ENCODE measurements around the gene WDR55. TPM values are rescaled to one million over a fixed set of nuclear protein-coding genes. Genes with fewer than 3 reads are reported as not detected.
A peak's percentile ranks its signal among the peaks of the same experiment; 100 is the strongest.
"Not testable (repeated sequence)": the region's sequence is repeated elsewhere in the genome, so short reads cannot be mapped to it uniquely, and the experiment has no call there.

WDR55 gene
- total RNA-seq, 2 donors from 2014 or later = 38.2 to 46.3 TPM

DNA sequence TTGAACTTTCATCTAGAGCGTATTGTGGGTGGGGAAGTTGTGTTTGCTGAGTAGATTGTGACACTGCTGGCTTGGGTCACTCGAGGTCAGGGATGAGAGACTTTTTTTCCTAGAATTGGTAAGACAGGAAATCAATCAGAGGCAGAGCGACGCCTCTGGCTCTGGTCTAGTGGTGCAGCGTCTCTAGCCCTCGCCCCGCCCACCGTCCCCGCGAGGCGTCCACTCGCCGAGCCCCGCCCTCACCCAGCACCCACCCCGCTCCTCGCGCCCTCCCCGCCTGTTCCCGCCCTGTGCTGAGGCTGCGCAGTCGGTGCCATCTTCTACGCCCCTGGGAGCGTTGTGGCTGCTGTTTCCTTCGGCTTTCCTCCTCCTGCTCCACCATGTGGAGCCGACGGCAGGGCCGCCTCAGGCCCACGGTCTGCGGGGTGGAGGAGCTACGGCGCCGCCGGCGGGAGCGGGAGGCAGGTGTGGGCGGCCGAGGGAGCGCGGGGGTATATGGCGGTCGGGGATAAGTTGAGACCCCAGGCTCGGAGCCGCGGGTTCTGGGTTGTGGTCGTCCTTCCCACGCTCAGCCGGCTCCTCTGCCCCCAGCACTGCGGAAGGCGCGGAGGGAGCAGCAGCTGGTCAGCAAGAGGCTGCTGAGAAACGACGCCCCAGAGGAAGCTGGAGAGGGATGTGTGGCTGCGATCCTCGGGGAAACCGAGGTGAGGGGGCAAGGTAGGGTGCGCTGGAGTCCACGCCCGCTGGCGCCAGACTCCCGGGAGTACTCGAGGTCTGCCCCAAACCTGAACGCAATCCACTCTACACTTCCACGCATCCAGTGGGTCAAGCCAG lies 25.3 kb upstream of the WDR55 start, which contains the start of gene TMCO6:
Gene TMCO6, plus strand, starts transcription at position 304 of the 834 bp plus-strand sequence. Its CDS starts 77 bp downstream, at position 381.
- ATAC-seq (peak; percentile 95), DNase-seq (peak; percentile 98 to 99)
- intact Hi-C loops (cut with DNase I, micrococcal nuclease) = loop anchor here (5.0 to 10.0 kb wide), 2 partner anchors 65 to 237 kb away; partner anchors contain the start of gene ANKHD1 (in 1 of the 2)

- intact Hi-C loops (cut with DNase I, micrococcal nuclease) = loop anchor here in 1 of 2 donors (5.0 kb wide), 1 partner anchor 94 kb away; the partner anchor contains the start of gene EIF4EBP3
- DNase-seq = no peak
These were observed 23.0 kb upstream of the WDR55 start for GRCh38 chr5:140641716-140642115.

DNA sequence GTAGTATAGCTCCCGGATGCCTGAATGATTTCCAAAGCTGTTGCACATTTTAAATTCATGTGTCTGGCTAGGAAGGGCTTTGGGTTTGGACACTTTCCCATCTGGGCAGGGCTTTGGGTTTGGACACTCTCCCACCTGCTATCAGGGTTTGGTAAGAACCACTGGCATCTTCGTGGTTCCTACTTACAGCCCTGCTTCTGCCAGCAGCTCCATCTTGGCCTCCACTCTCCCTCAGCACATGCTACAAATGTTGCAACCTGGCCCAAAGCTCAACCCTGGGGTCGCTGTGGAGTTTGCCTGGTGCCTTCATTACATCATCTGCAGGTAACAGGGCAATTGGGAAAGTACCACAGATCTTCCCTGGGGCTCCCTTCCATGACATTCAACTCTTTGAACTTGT lies 22.0 kb upstream of the WDR55 start:
- DNase-seq (no peak), ATAC-seq (no peak)
- intact Hi-C loops (cut with DNase I, micrococcal nuclease) = loop anchor here in 1 of 2 donors (5.0 kb wide), 1 partner anchor 95 kb away; the partner anchor contains the start of gene EIF4EBP3

More at GRCh38 chr5:140641716-140642115, 23.0 kb upstream of the WDR55 start:
- ATAC-seq = no peak

DNA sequence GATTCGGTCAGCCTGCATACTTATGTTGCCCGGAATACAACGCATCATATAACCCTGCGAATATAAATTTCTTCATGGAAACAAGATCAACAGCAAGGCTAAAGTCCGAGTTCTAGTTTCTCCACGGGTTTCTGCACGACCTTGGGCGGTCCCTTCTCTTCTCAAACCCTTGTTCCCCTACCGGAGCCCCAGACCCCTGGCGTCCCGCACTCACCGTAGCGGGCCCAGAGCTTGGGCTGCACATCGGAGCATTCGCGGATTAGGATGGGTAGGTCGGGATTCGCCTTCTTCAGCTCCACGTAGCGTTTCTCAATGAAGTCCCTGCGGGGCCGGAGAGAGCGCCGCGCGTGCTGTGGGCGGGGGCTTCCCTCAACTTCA lies 17.7 kb upstream of the WDR55 start:
- ATAC-seq (peak; percentile 28), DNase-seq (no peak)
- intact Hi-C loops (cut with DNase I, micrococcal nuclease) = no loop called here

DNA sequence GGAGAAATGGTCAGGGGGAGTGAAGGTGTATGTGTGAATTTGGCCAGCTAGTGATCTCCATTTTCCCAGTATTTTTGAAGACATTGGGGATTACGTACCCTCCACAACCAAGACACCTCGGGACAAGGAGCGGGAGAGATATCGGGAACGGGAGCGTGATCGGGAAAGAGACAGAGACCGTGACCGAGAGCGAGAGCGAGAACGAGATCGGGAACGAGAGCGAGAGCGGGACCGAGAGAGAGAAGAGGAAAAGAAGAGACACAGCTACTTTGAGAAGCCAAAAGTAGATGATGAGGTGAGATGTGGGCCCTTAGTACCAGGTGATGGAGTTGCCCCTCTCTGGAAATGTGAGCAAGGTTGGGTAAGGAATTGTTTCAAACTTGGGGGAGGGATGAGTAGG lies 5.8 kb upstream of the WDR55 start:
- DNase-seq (no peak), ATAC-seq (no peak)
- intact Hi-C loops (cut with DNase I, micrococcal nuclease) = no loop called here

DNA sequence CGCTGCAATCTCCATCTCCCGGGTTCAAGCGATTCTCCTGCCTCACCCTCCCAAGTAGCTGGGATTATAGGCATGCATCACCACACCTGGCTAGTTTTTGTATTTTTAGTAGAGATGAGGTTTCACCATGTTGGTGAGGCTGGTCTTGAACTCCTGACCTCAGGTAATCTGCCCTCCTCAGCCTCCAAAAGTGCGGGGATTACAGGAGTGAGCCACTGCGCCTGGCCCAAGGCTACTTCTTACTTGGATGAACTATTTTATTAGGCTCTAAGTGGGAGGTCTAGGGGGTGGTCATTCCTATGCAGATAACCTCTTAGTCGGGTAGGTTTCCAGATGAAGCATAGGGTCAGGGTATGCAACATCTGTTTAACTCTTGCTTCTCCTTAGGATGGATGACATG lies 4.3 kb upstream of the WDR55 start:
- intact Hi-C loops (cut with DNase I, micrococcal nuclease); ATAC-seq; DNase-seq: not testable (repeated sequence)

GRCh38 chr5:140664030-140664358 lies 710 bp upstream of the WDR55 start:
- DNase-seq = peak in 1 of 2 donors; percentile 38
- ATAC-seq = peak; percentile 29

DNA sequence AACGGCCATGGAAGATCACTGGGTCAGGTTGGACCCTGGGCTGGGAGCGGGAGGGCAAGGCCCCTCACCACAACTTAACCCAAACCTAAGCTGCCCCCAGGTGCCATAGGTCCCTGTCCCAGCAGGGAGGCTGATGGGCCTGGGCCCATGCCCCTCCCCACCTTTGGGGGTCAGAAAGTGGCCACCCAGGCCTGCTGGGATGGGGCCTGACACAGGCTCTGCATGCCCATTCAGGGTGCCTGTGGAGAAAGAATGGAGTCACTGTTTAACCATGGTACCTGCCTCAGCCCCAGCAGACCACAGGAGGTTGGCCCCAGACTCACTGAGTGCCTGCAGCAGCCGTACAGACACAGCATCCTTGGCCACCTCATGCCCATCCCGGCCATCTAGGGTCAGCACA lies 6.3 kb downstream of the WDR55 start:
- intact Hi-C loops (cut with DNase I, micrococcal nuclease) = not testable (repeated sequence)
- ATAC-seq = peak; percentile 2

More at GRCh38 chr5:140664030-140664358, 710 bp upstream of the WDR55 start:
- intact Hi-C loops (cut with DNase I, micrococcal nuclease) = no loop called here

DNA sequence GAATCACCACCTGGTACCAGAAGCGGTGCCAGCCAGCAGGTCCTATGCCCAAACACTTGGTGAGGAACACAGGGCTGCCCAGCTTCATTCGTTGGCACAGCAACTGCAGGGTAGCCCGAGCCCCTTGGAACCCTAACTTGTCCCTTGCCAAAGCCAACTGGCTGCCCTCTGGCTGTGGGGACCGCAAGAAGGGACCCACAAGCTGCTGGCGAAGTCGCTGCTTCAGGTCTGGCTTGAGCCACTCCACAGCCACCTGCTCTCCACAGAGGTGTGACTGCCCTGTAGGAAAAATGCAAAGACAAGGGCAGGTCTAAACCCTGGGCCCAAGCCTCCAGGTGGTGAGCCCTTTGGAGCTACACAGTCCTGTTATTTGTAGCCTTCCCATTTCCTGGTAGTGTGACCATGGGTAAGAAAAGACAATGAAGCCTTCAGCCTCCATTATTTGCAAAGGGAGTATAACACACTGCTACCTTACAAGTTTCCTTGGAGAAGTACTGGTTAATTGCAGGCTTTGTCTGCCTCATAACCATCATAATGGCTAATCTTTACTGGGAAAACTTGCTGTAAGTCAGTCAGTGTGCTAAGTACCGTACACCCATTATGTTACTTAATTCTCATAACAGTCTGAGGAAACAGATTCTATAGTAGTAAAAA lies 6.9 kb downstream of the WDR55 start:
- intact Hi-C loops (cut with DNase I, micrococcal nuclease) = no loop called here
- ATAC-seq (peak; percentile 81), DNase-seq (peak in 1 of 2 donors; percentile 18)

More for the DNA sequence above, 6.3 kb downstream of the WDR55 start:
- DNase-seq = not testable (repeated sequence)

GRCh38 chr5:140672455-140673186 lies 7.9 kb downstream of the WDR55 start:
- ATAC-seq = peak; percentile 38
- DNase-seq = peak; percentile 41 to 60
- intact Hi-C loops (cut with DNase I, micrococcal nuclease) = no loop called here

DNA sequence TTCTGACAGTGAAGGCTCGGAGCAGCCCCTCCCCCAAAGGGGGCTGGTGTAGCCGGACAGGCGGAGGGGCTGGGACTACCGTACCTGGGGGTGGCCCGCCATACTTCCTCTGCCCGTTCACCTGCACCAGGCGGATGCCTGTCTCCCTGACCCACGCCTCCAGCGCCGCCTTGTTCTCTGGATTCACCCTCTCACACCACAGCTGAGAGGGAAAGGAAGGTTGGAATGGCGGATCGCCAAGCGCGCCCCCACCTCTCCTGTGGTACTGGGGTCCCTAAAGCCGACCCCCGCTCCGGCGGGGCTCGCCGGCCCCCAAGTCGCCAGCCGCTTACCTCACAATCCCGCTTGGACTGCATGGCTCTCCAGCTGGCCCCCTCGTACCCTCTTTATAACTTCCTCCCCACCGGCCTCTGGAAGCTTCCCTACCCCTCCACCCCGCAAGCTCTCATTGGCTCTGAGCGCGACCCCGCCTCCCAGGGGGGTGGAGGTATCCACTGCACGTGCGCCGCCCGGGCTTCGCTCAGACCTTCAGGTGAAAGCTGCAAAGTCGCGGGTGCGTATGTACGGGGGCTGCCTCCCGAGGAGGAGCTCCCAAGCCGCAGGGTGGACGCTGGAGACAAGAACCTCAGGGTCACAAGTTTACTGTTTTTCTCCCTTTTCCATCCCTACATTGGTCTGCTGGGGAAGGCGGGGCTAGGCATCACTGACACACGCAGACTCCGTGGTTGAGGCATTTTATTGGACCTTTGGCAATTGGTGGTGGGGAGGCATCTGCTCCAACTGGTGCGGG lies 8.7 kb downstream of the WDR55 start, which contains the start of gene DND1:
Gene DND1, minus strand, starts transcription at position 390 of the 790 bp plus-strand sequence. Its CDS starts 34 bp downstream, at position 356.
- ATAC-seq (no peak), DNase-seq (no peak)
- intact Hi-C loops (cut with DNase I, micrococcal nuclease) = no loop called here

DNA sequence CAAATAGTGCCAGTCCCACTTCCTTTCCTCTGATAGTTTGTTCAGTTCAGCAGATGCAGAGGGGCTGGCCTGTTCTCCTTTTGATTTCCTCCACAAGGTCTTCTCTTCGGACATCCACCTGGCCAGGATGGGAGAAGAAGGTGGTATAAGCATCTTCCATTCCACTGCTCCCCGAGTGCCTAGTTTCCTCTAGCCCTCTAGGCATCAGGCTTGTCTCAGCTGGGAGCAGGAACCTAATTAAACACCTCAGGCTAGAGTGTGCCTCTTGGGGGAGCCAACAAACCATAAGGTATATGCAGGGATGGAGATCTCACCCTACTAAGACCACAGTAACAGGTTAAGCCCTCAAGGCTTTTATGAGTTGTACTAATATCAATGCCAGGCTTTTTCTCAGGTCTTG lies 9.5 kb downstream of the WDR55 start:
- ATAC-seq = no peak
- no peak for DNase-seq
- intact Hi-C loops (cut with DNase I, micrococcal nuclease) = no loop called here

- intact Hi-C loops (cut with DNase I, micrococcal nuclease) = no loop called here
- DNase-seq (no peak), ATAC-seq (no peak)
These were observed 9.9 kb downstream of the WDR55 start for GRCh38 chr5:140674629-140675028.

DNA sequence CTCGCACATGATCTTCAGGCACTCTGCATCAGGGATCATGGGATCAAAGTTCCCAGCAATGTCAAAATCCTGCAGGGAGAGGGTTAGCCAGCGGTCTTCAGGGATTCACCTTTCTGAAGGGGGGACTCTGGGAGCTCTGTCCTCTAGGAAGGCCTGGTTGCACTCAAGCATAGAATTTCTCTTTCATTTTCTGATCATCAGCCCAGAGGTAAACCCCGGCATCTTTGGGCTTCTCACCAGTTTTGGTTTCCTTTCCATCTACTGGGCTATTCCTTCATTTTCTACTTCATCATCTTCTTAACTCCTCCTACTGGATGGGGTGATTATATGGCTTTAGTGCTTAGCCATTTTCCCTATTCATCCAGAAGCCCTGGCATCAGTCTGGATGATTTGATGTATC lies 13.2 kb downstream of the WDR55 start:
- intact Hi-C loops (cut with DNase I, micrococcal nuclease) = no loop called here
- no peak for ATAC-seq

DNA sequence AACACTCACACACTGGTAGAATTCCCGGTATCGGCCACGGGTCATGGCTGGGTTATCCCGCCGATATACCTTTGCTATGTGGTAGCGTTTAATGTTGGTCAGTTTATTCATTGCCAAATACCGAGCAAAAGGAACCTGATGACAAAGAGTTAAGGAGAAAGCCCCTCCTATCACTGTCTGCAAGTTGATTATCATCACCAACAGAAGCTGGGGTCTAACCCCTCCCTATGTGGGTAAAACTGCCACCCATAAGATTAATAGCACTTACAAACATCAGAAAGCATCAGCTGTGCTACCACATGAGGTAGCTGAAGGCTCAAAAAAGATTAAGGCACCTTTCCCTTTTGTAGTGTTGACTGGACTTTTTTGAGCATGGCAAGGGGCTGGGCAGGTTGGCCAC lies 14.3 kb downstream of the WDR55 start:
- ATAC-seq (no peak), DNase-seq (no peak)
- intact Hi-C loops (cut with DNase I, micrococcal nuclease) = no loop called here

More for the DNA sequence above, 13.2 kb downstream of the WDR55 start:
- DNase-seq = no peak

DNA sequence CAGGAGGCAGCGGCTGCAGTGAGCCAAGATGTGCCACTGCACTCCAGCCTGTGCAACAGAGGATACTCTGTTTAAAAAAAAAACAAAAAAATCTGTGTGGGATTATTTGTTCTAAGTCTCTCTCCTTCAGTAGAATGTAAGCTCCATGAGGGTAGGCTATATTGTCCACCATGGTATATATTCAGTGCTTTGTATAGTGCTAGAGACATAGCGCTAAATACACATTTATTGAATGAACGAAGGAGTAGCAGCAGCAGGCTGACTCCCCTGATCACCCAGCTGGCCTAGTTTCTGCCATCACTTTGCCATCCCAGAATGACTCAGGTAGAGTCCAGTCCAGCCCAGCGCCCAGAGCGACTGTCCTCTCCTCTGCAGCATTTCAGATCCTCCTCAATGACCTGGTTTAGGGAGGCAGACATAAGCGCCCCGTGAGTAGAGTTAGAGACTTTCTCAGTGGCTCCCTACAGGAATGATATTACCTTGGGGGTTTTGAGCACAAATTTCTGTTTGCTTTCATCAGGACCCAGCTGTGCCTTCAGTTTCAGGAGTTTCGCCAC lies 25.8 kb downstream of the WDR55 start:
- intact Hi-C loops (cut with DNase I, micrococcal nuclease) = no loop called here
- DNase-seq = no peak
- peak; percentile 13 for ATAC-seq

DNA sequence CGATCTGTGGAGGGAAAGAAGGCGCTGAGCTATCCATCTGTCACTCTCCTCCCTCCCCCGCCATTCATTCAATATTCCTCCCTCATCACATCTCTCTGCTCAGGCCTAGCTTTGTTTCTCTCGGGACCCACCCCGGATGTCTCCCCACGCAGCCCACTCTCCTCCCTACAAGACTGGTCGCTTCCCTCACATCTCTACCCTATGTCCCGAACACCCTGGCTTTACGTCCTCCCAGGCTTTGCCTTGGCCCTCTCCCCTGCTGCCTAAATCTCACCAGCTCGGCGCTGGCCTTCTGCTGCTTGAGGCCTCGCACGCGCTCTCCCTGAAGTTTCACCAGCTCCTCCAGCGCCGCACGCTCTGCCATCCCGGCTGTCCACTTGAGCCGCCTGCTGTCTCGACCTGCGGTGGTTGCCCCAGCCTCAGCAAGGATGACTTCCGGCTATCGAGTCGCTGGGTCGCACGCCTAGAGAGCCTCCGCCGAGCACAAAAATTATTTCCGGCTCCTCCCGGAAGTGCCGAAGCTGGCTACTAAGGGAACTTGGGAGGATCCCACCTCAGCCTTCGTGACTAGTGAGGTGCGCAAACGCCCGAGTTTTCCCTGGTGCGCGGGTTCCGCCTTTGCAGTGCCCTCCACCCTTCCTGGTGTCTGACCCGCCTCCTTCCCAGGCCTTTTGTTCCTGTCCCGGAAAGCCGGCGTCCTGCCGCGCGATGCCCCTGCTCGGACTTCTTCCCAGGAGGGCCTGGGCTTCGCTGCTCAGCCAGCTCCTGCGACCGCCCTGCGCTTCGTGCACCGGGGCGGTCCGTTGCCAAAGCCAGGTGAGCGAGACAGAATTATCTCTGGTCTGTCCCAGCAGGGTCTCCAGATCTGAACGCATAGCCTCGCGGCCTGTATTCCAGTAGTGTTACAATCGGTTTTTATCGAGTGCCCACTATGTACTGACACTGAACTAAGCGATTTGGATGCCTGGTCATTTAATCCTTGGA lies 26.5 kb downstream of the WDR55 start, which contains the start of the genes HARS1 and HARS2:
Gene HARS1, minus strand, starts transcription at position 430 of the 984 bp plus-strand sequence. Its CDS starts 66 bp downstream, at position 364.
Gene HARS2, plus strand, starts transcription at position 515 of the 984 bp plus-strand sequence. Its CDS starts 194 bp downstream, at position 709.
- ATAC-seq = peak; percentile 93
- intact Hi-C loops (cut with DNase I, micrococcal nuclease) = no loop called here

More for the DNA sequence above, 26.5 kb downstream of the WDR55 start, which contains the start of the genes HARS1 and HARS2:
- DNase-seq = peak; percentile 91 to 95

All from left colon (tissue), 2 donors.